Heart left ventricle (tissue), 13 donors: Measurements from ENCODE around the gene IL34.

Experiments used
- CTCF ChIP-seq, 12 donors: fragments of 200-600 bp; sonication (generic) in 4 of 12; IDR thresholded peaks; one replicate each; pipeline versions ENCODE4 v1.5.0 to v1.8.0; 2018 to 2022; ENCODE audit warnings: antibody characterized with exemption in 12 of 12, mild to moderate bottlenecking in 5 of 12
- POLR2A ChIP-seq, 2 donors: fragments of 450-650 bp; IDR thresholded peaks; one replicate each; pipeline ENCODE4 v1.6.1; 2017; ENCODE audit warnings: antibody characterized with exemption in 2 of 2, mild to moderate bottlenecking in 2 of 2, moderate library complexity in 2 of 2
- donor health status: ischemic (EF 13 %, LVEDD 7.1; RV severe dilation, severe dysfunction).
- donor health status: DM: no; HTN: yes; CAD: no.
- donor health status: DM: no; HTN: no; CAD: no.
- donor health status: ischemic (EF 25% LVEDD 6.9; RV normal size, moderate dysfunction).
- donor health status: ischemic (EF 25% LVEDD 5.7; RV mildly dilated, moderate dysfunction).
- donor health status: ischemic (EF 35%, LVEDD 5.7; RV mildly dilated, moderate dysfunction).
- donor health status: nonischemic (EF 11% LVEDD 7.7; RV severe dilation, severe dysfunction).
- donor health status: DM: yes; HTN: yes; CAD: no.
- donor health status: PGD.
- donor health status: ischemic (EF 29% LVEDD 5.4; RV normal size, mild dysfunction).
- donor health status: nonischemic (EF 23%, LVEDD 6.1; RV moderate dilation, normal function).

- TF ChIP-seq CTCF (IDR thresholded peaks at IDR 0.05) (no peak), POLR2A (IDR thresholded peaks at IDR 0.05) (no peak)
Measured at GRCh38 chr16:70597135-70597835, 49.1 kb upstream of the IL34 start.
